Measurements from ENCODE around the gene LCN10. TPM values are rescaled to one million over a fixed set of nuclear protein-coding genes. Genes with fewer than 3 reads are reported as not detected.
"Not testable (repeated sequence)": the region's sequence is repeated elsewhere in the genome, so short reads cannot be mapped to it uniquely, and the experiment has no call there.

LCN10 gene
- total RNA-seq, 1 donor from 2014 or later: 1.7 TPM

GRCh38 chr9:136714096-136714892, 28.4 kb downstream of the LCN10 start:
- no peak overlapping the region for H3K27ac Mint-ChIP-seq
- H3K4me3 Mint-ChIP-seq (ENCODE audit: low read depth): no peak overlapping the region
- no peak for DNase-seq (ENCODE audit: low spot score)
- intact Hi-C loops (cut with micrococcal nuclease): no loop called here
- H3K9me3 Mint-ChIP-seq: no peaks in the 10 kb centered on the region
- peaks cover 1% of the 10 kb centered on the region for H3K4me1 Mint-ChIP-seq (ENCODE audit: low read depth)
- H3K36me3 Mint-ChIP-seq (ENCODE audit: low read depth): no peaks in the 10 kb centered on the region
- peaks cover 25% of the 10 kb centered on the region for H3K27me3 Mint-ChIP-seq (ENCODE audit: low read depth)

DNA sequence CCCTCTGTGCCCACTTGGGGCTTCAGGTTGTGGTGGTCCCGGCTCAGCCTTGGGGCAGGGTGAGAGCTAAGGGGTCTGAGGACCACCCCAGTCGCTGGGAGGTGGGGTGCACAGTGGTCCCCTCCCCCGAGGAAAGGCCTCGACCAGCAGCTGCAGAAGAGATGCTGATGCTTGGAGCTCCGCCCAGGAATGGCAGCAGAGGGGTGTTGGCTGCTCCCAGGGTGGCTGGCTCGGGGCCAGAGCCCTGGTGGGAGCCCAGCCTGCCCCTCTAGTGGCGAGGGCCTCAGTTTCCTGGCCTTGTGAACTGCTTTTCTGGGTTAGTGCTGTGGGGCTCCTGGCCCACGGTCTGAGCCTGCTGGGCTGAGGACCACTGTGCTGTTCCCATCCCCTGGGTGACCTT, 29.2 kb downstream of the LCN10 start:
- intact Hi-C loops (cut with micrococcal nuclease): no loop called here
- H3K27me3 Mint-ChIP-seq (ENCODE audit: low read depth): peaks cover 25% of the 10 kb centered on the region

DNA sequence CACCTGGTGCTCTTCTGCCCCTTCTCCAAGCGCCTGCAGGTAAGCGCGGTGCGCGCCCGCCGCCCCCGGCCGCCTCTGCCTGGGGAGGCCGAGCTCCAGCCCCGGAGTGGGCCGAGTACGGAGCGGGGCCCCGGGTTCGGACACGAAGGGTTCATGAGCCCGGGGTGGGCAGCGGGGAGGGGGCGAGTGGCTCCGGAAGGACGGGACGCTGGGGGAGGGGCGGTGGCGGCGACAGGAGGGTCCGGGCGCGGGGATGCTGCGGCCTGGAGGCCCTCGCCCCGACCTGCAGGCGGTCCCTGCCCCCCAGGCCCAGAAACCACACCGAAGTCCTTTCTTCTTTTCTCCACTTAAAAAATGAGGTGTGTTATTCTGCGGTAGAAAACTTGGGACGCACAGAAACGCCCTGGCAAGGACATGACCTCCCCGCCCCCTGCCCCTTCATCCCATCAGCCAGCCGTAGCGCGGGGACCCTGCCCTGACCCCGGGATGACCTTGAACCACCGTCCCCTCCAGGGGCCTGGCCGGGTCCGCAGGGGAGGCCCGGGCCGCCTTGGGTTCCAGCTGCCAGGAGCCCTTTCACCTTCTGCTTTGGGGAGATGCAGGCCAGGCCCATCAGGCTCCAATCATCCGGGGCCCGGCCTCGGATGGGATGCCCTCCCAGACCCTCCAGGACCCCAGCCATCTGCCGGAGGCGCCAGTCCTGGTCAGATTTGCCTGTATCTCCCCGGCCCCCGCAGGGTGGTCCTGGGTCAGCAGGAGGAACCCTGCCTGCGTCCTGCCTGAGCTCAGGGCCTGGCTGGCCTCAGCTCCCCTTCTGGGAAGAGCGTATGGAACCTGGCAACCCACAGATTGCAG, 29.8 kb downstream of the LCN10 start:
- H3K36me3 Mint-ChIP-seq (ENCODE audit: low read depth): no peaks in the 10 kb centered on the region
- no peak overlapping the region for H3K27ac Mint-ChIP-seq
- peak overlapping the region; percentile 39 for H3K4me3 Mint-ChIP-seq (ENCODE audit: low read depth)
- H3K27me3 Mint-ChIP-seq (ENCODE audit: low read depth): peaks cover 25% of the 10 kb centered on the region
- no peaks in the 10 kb centered on the region for H3K4me1 Mint-ChIP-seq (ENCODE audit: low read depth)
- DNase-seq (ENCODE audit: low spot score): no peak
- H3K9me3 Mint-ChIP-seq: no peaks in the 10 kb centered on the region
- intact Hi-C loops (cut with micrococcal nuclease): no loop called here

More for the DNA sequence above, 29.2 kb downstream of the LCN10 start:
- H3K36me3 Mint-ChIP-seq (ENCODE audit: low read depth): no peaks in the 10 kb centered on the region
- no peak overlapping the region for H3K27ac Mint-ChIP-seq
- no peaks in the 10 kb centered on the region for H3K9me3 Mint-ChIP-seq
- DNase-seq (ENCODE audit: low spot score): no peak
- H3K4me3 Mint-ChIP-seq (ENCODE audit: low read depth): peak overlapping the region; percentile 39
- H3K4me1 Mint-ChIP-seq (ENCODE audit: low read depth): no peaks in the 10 kb centered on the region

- peak within 1 kb of the TSS; percentile 56 for H3K4me3 Mint-ChIP-seq (ENCODE audit: low read depth)
Measured at GRCh38 chr9:136711751-136712689, 30.7 kb downstream of the LCN10 start, which contains the start of gene DIPK1B. Gene DIPK1B (plus strand): TSS chr9:136712572. CDS start chr9:136712666, 94 bp downstream.

DNA sequence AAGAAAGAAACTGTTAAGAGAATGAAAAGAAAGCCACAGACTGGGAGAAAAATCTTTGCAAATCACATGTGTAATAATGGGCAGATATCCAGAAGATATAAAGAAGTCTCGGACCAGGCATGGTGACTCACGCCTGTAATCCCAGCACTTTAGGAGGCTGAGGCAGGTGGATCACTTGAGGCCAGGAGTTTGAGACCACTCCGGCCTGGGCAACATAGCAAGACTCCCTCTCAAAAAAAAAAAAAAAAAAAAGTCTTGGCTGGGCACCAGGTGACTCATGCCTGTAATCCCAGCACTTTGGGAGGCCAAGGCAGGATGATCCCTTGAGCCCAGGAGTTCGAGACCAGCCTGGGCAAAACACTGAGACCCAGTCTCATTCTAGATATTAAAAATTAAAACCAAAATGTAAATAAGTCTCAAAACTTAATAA, 31.5 kb downstream of the LCN10 start:
- H3K27me3 Mint-ChIP-seq (ENCODE audit: low read depth): peaks cover 25% of the 10 kb centered on the region
- H3K4me1 Mint-ChIP-seq (ENCODE audit: low read depth); H3K9me3 Mint-ChIP-seq; intact Hi-C loops (cut with micrococcal nuclease); H3K27ac Mint-ChIP-seq; DNase-seq (ENCODE audit: low spot score); H3K36me3 Mint-ChIP-seq (ENCODE audit: low read depth): not testable (repeated sequence)
- peak overlapping the region; percentile 61 for H3K4me3 Mint-ChIP-seq (ENCODE audit: low read depth)

More at GRCh38 chr9:136711751-136712689, 30.7 kb downstream of the LCN10 start, which contains the start of gene DIPK1B:
- DNase-seq (ENCODE audit: low spot score): no peak
- intact Hi-C loops (cut with micrococcal nuclease): no loop called here
- Mint-ChIP-seq H3K27me3 (ENCODE audit: low read depth) (peaks cover 25% of the 10 kb centered on the region), H3K27ac (no peak within 1 kb of the TSS), H3K9me3 (no peaks in the 10 kb centered on the region), H3K36me3 (ENCODE audit: low read depth) (no peaks in the 10 kb centered on the region), H3K4me1 (ENCODE audit: low read depth) (no peaks in the 10 kb centered on the region)

GRCh38 chr9:136710543-136710942, 32.2 kb downstream of the LCN10 start:
- Mint-ChIP-seq H3K4me3 (ENCODE audit: low read depth) (no peak overlapping the region), H3K27ac (no peak overlapping the region)
- intact Hi-C loops (cut with micrococcal nuclease): no loop called here

DNA sequence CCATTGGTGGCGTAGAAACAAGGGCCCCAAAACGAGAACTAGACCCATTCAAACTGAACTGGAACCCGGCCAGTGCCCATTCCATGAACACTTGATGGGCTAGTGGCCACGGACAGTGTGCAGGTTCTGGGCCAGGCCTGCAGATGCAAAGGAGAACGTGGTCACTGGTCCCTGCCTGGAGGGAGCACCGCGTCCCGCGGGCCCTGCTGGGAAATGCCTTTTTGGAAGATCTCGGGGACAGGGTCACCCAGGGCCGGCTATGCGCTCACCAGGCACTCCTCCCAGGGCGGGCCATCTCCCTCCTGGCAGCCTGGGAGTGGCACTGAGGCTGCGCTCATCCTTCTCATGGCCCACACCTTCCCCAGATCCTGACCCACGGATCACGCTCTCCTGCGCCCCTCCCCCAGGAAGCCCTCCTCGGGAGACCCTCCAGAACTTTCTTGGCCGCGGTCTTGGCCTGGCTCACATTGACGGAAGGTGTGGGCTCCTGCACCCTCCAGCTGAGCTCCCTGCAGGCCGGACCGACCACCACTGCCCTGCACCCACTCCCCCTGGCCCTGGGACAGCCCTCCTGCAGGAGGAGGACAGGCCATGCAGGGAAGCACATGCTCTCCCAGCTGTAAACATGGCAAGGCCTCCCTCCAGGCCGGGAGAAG, 33.2 kb downstream of the LCN10 start:
- intact Hi-C loops (cut with micrococcal nuclease): no loop called here
- Mint-ChIP-seq H3K4me3 (ENCODE audit: low read depth) (no peak overlapping the region), H3K9me3 (no peaks in the 10 kb centered on the region), H3K36me3 (ENCODE audit: low read depth) (no peaks in the 10 kb centered on the region), H3K27ac (no peak overlapping the region), H3K27me3 (ENCODE audit: low read depth) (peaks cover 28% of the 10 kb centered on the region), H3K4me1 (ENCODE audit: low read depth) (no peaks in the 10 kb centered on the region)
- DNase-seq (ENCODE audit: low spot score): no peak

More at GRCh38 chr9:136710543-136710942, 32.2 kb downstream of the LCN10 start:
- no peaks in the 10 kb centered on the region for H3K9me3 Mint-ChIP-seq
- no peaks in the 10 kb centered on the region for H3K36me3 Mint-ChIP-seq (ENCODE audit: low read depth)
- H3K4me1 Mint-ChIP-seq (ENCODE audit: low read depth): no peaks in the 10 kb centered on the region
- peaks cover 24% of the 10 kb centered on the region for H3K27me3 Mint-ChIP-seq (ENCODE audit: low read depth)
- DNase-seq (ENCODE audit: low spot score): no peak

DNA sequence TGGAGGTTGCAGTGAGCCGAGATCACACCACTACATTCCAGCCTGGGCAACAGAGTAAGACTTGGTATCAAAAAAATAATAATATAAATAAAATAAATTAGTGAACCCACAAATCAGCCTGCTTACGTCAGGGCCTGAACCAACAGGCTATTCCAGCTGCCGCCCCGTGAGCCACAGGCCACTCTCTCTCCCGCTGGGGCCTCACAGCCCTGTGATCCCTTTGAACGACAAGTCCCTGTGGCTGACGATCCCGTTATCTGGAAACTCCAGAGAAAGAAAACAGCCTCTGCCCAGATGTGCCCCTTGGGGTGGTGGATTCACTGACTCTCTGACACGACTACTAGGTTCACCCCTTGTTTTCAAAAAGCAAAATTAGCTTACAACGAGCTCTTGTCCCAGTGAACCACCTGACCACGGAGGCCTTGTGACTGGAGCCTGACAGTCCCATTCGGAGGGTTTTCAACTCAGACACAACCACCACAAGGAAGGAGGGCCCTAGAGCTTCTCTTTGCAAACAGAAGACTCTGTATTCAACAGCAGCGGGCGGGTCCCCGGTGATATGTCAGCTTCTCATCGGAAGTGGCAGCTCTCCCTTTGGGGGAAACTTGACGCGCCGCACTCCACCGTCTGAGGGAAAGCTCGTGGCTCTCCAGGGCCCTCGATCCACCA, 34.8 kb downstream of the LCN10 start:
- Mint-ChIP-seq H3K4me1 (ENCODE audit: low read depth) (peaks cover 2% of the 10 kb centered on the region), H3K27ac (no peak overlapping the region), H3K36me3 (ENCODE audit: low read depth) (no peaks in the 10 kb centered on the region), H3K4me3 (ENCODE audit: low read depth) (no peak overlapping the region), H3K9me3 (no peaks in the 10 kb centered on the region), H3K27me3 (ENCODE audit: low read depth) (peaks cover 22% of the 10 kb centered on the region)
- intact Hi-C loops (cut with micrococcal nuclease): no loop called here
- no peak for DNase-seq (ENCODE audit: low spot score)

DNA sequence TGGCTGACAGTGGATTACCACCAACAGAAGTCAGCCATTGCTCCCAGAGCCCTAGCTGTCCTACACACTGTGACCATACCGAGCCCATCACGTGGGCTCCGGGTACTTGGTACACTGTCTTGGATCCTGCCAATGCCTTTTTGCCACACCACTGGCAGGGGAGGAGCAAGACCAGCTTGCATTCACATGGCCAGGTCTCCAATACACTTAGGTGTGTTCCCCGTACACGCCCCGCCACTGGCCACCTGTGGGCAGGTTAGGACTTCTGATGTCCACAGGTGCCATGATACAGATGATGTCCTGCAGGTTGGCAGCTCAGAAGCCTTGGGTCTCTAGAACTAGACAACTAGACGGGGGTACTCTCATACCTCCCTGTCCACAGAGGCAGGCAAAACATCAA, 35.7 kb downstream of the LCN10 start:
- DNase-seq (ENCODE audit: low spot score): no peak
- H3K27me3 Mint-ChIP-seq (ENCODE audit: low read depth): peaks cover 22% of the 10 kb centered on the region
- no peaks in the 10 kb centered on the region for H3K36me3 Mint-ChIP-seq (ENCODE audit: low read depth)
- intact Hi-C loops (cut with micrococcal nuclease): no loop called here
- H3K4me3 Mint-ChIP-seq (ENCODE audit: low read depth): no peak overlapping the region
- peaks cover 2% of the 10 kb centered on the region for H3K4me1 Mint-ChIP-seq (ENCODE audit: low read depth)
- H3K27ac Mint-ChIP-seq: no peak overlapping the region
- H3K9me3 Mint-ChIP-seq: no peaks in the 10 kb centered on the region

- no peaks in the 10 kb centered on the region for H3K9me3 Mint-ChIP-seq
- peaks cover 12% of the 10 kb centered on the region for H3K27me3 Mint-ChIP-seq (ENCODE audit: low read depth)
- DNase-seq (ENCODE audit: low spot score): no peak
- H3K36me3 Mint-ChIP-seq (ENCODE audit: low read depth): no peaks in the 10 kb centered on the region
- no peak overlapping the region for H3K4me3 Mint-ChIP-seq (ENCODE audit: low read depth)
- H3K27ac Mint-ChIP-seq: no peak overlapping the region
- H3K4me1 Mint-ChIP-seq (ENCODE audit: low read depth): peaks cover 10% of the 10 kb centered on the region
- intact Hi-C loops (cut with micrococcal nuclease): no loop called here
Measured at GRCh38 chr9:136705564-136705963, 37.2 kb downstream of the LCN10 start.

DNA sequence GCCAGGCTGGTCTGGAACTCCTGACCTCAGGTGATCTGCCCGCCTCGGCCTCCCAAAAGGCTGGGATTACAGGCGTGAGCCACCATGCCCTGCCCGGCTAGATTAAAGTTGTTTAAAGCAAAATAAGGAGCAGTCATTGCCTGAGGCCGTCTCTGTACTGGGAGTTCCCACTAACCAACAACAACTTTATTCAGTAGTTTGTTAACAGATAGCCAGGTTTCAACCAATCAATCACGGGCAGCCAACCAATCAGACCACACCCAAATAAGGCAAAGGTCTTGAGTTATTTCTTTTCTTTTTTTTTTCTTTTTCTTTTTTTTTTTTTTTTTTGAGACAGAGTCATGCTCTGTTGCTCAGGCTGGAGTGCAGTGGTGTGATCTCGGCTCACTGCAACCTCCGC, 38.0 kb downstream of the LCN10 start:
- DNase-seq (ENCODE audit: low spot score); H3K27me3 Mint-ChIP-seq (ENCODE audit: low read depth); H3K27ac Mint-ChIP-seq; H3K36me3 Mint-ChIP-seq (ENCODE audit: low read depth); intact Hi-C loops (cut with micrococcal nuclease); H3K4me3 Mint-ChIP-seq (ENCODE audit: low read depth); H3K9me3 Mint-ChIP-seq: not testable (repeated sequence)
- peaks cover 14% of the 10 kb centered on the region for H3K4me1 Mint-ChIP-seq (ENCODE audit: low read depth)
